ENCODE measurements around the gene CYSLTR2.
A peak's percentile ranks its signal among the peaks of the same experiment; 100 is the strongest.
"Not testable (repeated sequence)": the region's sequence is repeated elsewhere in the genome, so short reads cannot be mapped to it uniquely, and the experiment has no call there.

Gene CYSLTR2

GRCh38 chr13:48693998-48694397, 40.3 kb downstream of the CYSLTR2 start:
- no peak for DNase-seq (ENCODE audit: low read depth in 2 of 2)

- DNase-seq (ENCODE audit: low read depth in 2 of 2): no peak
Measured at GRCh38 chr13:48695776-48696175, 42.0 kb downstream of the CYSLTR2 start.

- not testable (repeated sequence) for DNase-seq (ENCODE audit: low read depth in 2 of 2)
Measured at GRCh38 chr13:48696676-48697075, 42.9 kb downstream of the CYSLTR2 start.

- DNase-seq (ENCODE audit: low read depth in 2 of 2): no peak
Measured at GRCh38 chr13:48707405-48707804, 53.7 kb downstream of the CYSLTR2 start.

GRCh38 chr13:48708764-48709163, 55.0 kb downstream of the CYSLTR2 start:
- DNase-seq (ENCODE audit: low read depth in 2 of 2): no peak

GRCh38 chr13:48709213-48709612, 55.5 kb downstream of the CYSLTR2 start:
- DNase-seq (ENCODE audit: low read depth in 2 of 2): no peak

GRCh38 chr13:48710160-48710559, 56.4 kb downstream of the CYSLTR2 start:
- no peak for DNase-seq (ENCODE audit: low read depth in 2 of 2)

GRCh38 chr13:48712141-48712540, 58.4 kb downstream of the CYSLTR2 start:
- DNase-seq (ENCODE audit: low read depth in 2 of 2): no peak

GRCh38 chr13:48715977-48716376, 62.2 kb downstream of the CYSLTR2 start:
- no peak for DNase-seq (ENCODE audit: low read depth in 2 of 2)

GRCh38 chr13:48720621-48721020, 66.9 kb downstream of the CYSLTR2 start:
- no peak for DNase-seq (ENCODE audit: low read depth in 2 of 2)

- no peak for DNase-seq (ENCODE audit: low read depth in 2 of 2)
Measured at GRCh38 chr13:48723168-48723567, 69.4 kb downstream of the CYSLTR2 start.

GRCh38 chr13:48725271-48725670, 71.5 kb downstream of the CYSLTR2 start:
- no peak for DNase-seq (ENCODE audit: low read depth in 2 of 2)

- no peak for DNase-seq (ENCODE audit: low read depth in 2 of 2)
Measured at GRCh38 chr13:48726711-48727110, 73.0 kb downstream of the CYSLTR2 start.

GRCh38 chr13:48727241-48728011, 73.7 kb downstream of the CYSLTR2 start:
- DNase-seq (ENCODE audit: low read depth in 2 of 2): no peak

GRCh38 chr13:48728226-48728625, 74.5 kb downstream of the CYSLTR2 start:
- no peak for DNase-seq (ENCODE audit: low read depth in 2 of 2)

GRCh38 chr13:48728876-48729275, 75.1 kb downstream of the CYSLTR2 start:
- no peak for DNase-seq (ENCODE audit: low read depth in 2 of 2)

GRCh38 chr13:48729856-48730255, 76.1 kb downstream of the CYSLTR2 start:
- DNase-seq (ENCODE audit: low read depth in 2 of 2): no peak

- DNase-seq (ENCODE audit: low read depth in 2 of 2): no peak
Measured at GRCh38 chr13:48731001-48731658, 77.4 kb downstream of the CYSLTR2 start.

- DNase-seq (ENCODE audit: low read depth in 2 of 2): peak in 1 of 2 donors; percentile 29
Measured at GRCh38 chr13:48731957-48732569, 78.3 kb downstream of the CYSLTR2 start.

- no peak for DNase-seq (ENCODE audit: low read depth in 2 of 2)
Measured at GRCh38 chr13:48733739-48734335, 80.1 kb downstream of the CYSLTR2 start.

GRCh38 chr13:48735571-48735970, 81.8 kb downstream of the CYSLTR2 start:
- no peak for DNase-seq (ENCODE audit: low read depth in 2 of 2)

GRCh38 chr13:48737689-48738088, 84.0 kb downstream of the CYSLTR2 start:
- no peak for DNase-seq (ENCODE audit: low read depth in 2 of 2)

GRCh38 chr13:48738311-48738710, 84.6 kb downstream of the CYSLTR2 start:
- DNase-seq (ENCODE audit: low read depth in 2 of 2): no peak
